Measurements from ENCODE around the gene SYT12. TPM values are rescaled to one million over a fixed set of nuclear protein-coding genes. Genes with fewer than 3 reads are reported as not detected.

The SYT12 gene
- total RNA-seq, 1 donor from 2014 or later, result 6.3 TPM

- intact Hi-C loops (cut with DNase I), result no loop called here
- no peak for TF ChIP-seq CTCF (IDR thresholded peaks at IDR 0.05)
Observed at GRCh38 chr11:67062526-67063373, 39.8 kb downstream of the SYT12 start.

GRCh38 chr11:67066333-67066709 lies 43.4 kb downstream of the SYT12 start:
- TF ChIP-seq CTCF (IDR thresholded peaks at IDR 0.05), result no peak
- intact Hi-C loops (cut with DNase I), result no loop called here
- Histone ChIP-seq H3K27me3 (no peaks in the 10 kb centered on the region), H3K4me3 (no peak overlapping the region), H3K36me3 (no peaks in the 10 kb centered on the region), H3K4me1 (no peaks in the 10 kb centered on the region), H3K9me3 (no peaks in the 10 kb centered on the region), H3K27ac (no peak overlapping the region)
- no peak for DNase-seq (ENCODE audit: low spot score in 2 of 2)

More at GRCh38 chr11:67062526-67063373, 39.8 kb downstream of the SYT12 start:
- H3K27ac ChIP-seq, result no peak overlapping the region
- no peaks in the 10 kb centered on the region for H3K36me3 ChIP-seq
- DNase-seq (ENCODE audit: low spot score in 2 of 2), result no peak
- H3K9me3 ChIP-seq, result no peaks in the 10 kb centered on the region
- no peaks in the 10 kb centered on the region for H3K27me3 ChIP-seq
- H3K4me1 ChIP-seq, result no peaks in the 10 kb centered on the region
- H3K4me3 ChIP-seq, result no peak overlapping the region

- intact Hi-C loops (cut with DNase I), result no loop called here
- Histone ChIP-seq H3K36me3 (no peaks in the 10 kb centered on the region), H3K27ac (no peak overlapping the region), H3K4me3 (peak overlapping the region in 1 of 2 donors; percentile 33), H3K4me1 (no peaks in the 10 kb centered on the region), H3K27me3 (no peaks in the 10 kb centered on the region), H3K9me3 (no peaks in the 10 kb centered on the region)
- peak; percentile 72 to 89 (median 84) for TF ChIP-seq CTCF (IDR thresholded peaks at IDR 0.05)
- DNase-seq (ENCODE audit: low spot score in 2 of 2), result peak; percentile 20 to 86
Observed at GRCh38 chr11:67071420-67072284, 48.7 kb downstream of the SYT12 start.

GRCh38 chr11:67072295-67072694 lies 49.4 kb downstream of the SYT12 start:
- no peaks in the 10 kb centered on the region for H3K4me1 ChIP-seq
- H3K9me3 ChIP-seq, result no peaks in the 10 kb centered on the region
- TF ChIP-seq CTCF (IDR thresholded peaks at IDR 0.05), result no peak
- no peaks in the 10 kb centered on the region for H3K36me3 ChIP-seq
- H3K27ac ChIP-seq, result no peak overlapping the region
- intact Hi-C loops (cut with DNase I), result no loop called here
- no peak overlapping the region for H3K4me3 ChIP-seq
- DNase-seq (ENCODE audit: low spot score in 2 of 2), result no peak
- H3K27me3 ChIP-seq, result no peaks in the 10 kb centered on the region

GRCh38 chr11:67073908-67074307 lies 51.0 kb downstream of the SYT12 start:
- Histone ChIP-seq H3K4me3 (no peak overlapping the region), H3K9me3 (no peaks in the 10 kb centered on the region), H3K27me3 (no peaks in the 10 kb centered on the region), H3K36me3 (no peaks in the 10 kb centered on the region), H3K27ac (no peak overlapping the region), H3K4me1 (no peaks in the 10 kb centered on the region)
- no peak for DNase-seq (ENCODE audit: low spot score in 2 of 2)
- intact Hi-C loops (cut with DNase I), result loop anchor here (2.0 kb wide), 1 partner anchor 247 kb away; no protein-coding TSS in a partner anchor
- no peak for TF ChIP-seq CTCF (IDR thresholded peaks at IDR 0.05)
